Testis (tissue), 5 donors: ENCODE data around the gene MILR1. TPM values are rescaled to one million over a fixed set of nuclear protein-coding genes. Genes with fewer than 3 reads are reported as not detected.
A peak's percentile ranks its signal among the peaks of the same experiment; 100 is the strongest.

Experiments
- DNase-seq: peaks from one replicate; pipeline ENCODE4 v3.0.0-alpha.2; 2019
- H3K27ac ChIP-seq, 2 donors: fragments of 200-600 bp; sonication (generic); one replicate each; pipeline ENCODE4 v1.5.1; 2019
- H3K27me3 ChIP-seq: fragments of 200-600 bp; sonication (generic); one replicate; pipeline ENCODE4 v1.5.1; 2019
- H3K36me3 ChIP-seq: fragments of 200-600 bp; sonication (generic); one replicate; pipeline ENCODE4 v1.5.1; 2017; ENCODE audit warnings: low read depth; ENCODE audit errors: missing control alignments
- H3K4me1 ChIP-seq: fragments of 200-600 bp; sonication (generic); one replicate; pipeline ENCODE4 v1.5.1; 2019
- H3K4me3 ChIP-seq, 2 donors: fragments of 200-600 bp; sonication (generic); one replicate each; pipeline ENCODE4 v1.5.1; 2017 to 2019
- H3K9me3 ChIP-seq: fragments of 200-600 bp; sonication (generic); one replicate; pipeline ENCODE4 v1.5.1; 2017
- CTCF ChIP-seq, 3 experiments: fragments of 450-650 bp in 2 of 3; fragments of 200-600 bp in 1 of 3; sonication (generic) in 1 of 3; IDR thresholded peaks; one replicate each; pipeline ENCODE4 v1.5.1; 2016 to 2019; ENCODE audit warnings: antibody characterized with exemption in 3 of 3, mild to moderate bottlenecking in 2 of 3, moderate library complexity in 1 of 3
- POLR2A ChIP-seq: fragments of 450-650 bp; IDR thresholded peaks from one replicate; pipeline ENCODE4 v1.6.1; 2017; ENCODE audit warnings: antibody characterized with exemption, mild to moderate bottlenecking, moderate library complexity
- WGBS, 2 donors: methylation state at CpG; one replicate each; pipeline ENCODE4 v1.1.5; 2018; 5-methylcytosine and 5-hydroxymethylcytosine counted together
- intact Hi-C: fragments of 100-400 bp; cut with DNase I; formaldehyde crosslinking; loops from one replicate; pipeline ENCODE4 v1.15.1; 2023; ENCODE audit warnings: low total_unique reads
- long read RNA-seq, 2 donors: transcript quantifications; one replicate each; lab custom pipeline, GENCODE V29; 2026
- polyA plus RNA-seq: library from polyadenylated mRNA; stranded (reverse); fragments of 350-450 nt; fragmentation: Illumina TruSeq; extraction: RNeasy Lipid Tissue Mini Kit (QIAGEN cat#74804); gene quantifications from one replicate; pipeline ENCODE4 v1.2.3, GENCODE V29; 2014; ENCODE audit warnings: low read depth, low replicate concordance; ENCODE audit not compliant: insufficient read depth
- total RNA-seq, 2 donors: library from RNA; depleted of rRNA; stranded (reverse); fragments of >200 nt; gene quantifications; one replicate each; pipeline ENCODE4 v1.2.3, GENCODE V29; 2016

Gene MILR1, protein sequence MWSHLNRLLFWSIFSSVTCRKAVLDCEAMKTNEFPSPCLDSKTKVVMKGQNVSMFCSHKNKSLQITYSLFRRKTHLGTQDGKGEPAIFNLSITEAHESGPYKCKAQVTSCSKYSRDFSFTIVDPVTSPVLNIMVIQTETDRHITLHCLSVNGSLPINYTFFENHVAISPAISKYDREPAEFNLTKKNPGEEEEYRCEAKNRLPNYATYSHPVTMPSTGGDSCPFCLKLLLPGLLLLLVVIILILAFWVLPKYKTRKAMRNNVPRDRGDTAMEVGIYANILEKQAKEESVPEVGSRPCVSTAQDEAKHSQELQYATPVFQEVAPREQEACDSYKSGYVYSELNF
- total RNA-seq (1 to 10 TPM; 3.1 to 5.5 TPM), polyA plus RNA-seq (3.7 TPM)
- long read RNA-seq, donor 1, partial matches to known transcripts, result 0 of 1 reads
- long read RNA-seq, donor 1, other reads (novel, unspliced or antisense), result 0 of 1 reads
- long read RNA-seq, donor 2, partial matches to known transcripts, result 0 of 1 reads
- long read RNA-seq, donor 2, other reads (novel, unspliced or antisense), result 0 of 1 reads

DNA sequence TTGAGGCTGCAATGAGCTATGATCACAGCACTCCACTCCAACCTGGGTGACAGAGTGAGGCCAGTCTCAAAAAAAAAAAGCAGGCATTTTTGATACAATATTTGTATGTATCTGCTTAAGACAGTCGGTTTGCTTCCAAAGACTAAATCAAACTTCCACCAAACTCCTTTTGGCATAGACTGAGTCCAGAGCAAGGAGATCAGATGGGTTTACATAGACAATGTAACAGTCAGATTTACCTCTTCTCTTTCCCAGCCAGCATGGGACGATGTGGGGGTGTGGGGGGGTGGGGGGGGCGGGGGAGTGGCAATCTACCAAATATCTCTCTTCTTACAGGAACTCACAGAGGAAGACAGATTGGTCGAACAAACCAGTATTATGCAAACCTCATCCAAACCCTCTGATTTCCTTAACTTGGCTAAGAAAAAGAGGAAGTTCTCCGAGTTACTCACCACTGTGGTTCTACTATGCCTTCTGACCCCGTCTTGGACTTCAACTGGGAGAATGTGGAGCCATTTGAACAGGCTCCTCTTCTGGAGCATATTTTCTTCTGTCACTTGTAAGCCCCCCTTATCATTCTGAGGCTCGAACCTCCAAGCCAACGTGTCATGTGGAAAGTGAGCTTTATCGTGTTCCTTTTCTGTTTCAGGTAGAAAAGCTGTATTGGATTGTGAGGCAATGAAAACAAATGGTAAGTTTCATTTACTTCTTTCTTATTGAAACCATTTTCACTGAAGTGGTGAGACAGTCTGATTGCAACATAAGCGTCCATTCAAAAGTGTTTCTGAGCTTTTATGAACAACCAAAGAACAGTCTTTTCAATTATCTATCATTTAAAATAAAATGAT, at the start of gene MILR1:
Gene MILR1, plus strand, starts transcription at position 451 of the 848 bp plus-strand sequence. Its CDS starts 54 bp downstream, at position 505.
- Histone ChIP-seq H3K27ac (no peak within 1 kb of the TSS), H3K4me3 (no peak within 1 kb of the TSS), H3K9me3 (no peaks in the 10 kb centered on the region), H3K4me1 (no peaks in the 10 kb centered on the region), H3K27me3 (no peaks in the 10 kb centered on the region), H3K36me3 (no peaks in the 10 kb centered on the region)
- peak; percentile 35 for DNase-seq
- 46 to 50% methylated on average over 10 of the region's 10 CpGs for WGBS, 2 donors
- intact Hi-C loops, result no loop called here
- TF ChIP-seq POLR2A (no peak), CTCF (IDR thresholded peaks at IDR 0.05) (no peak)

GRCh38 chr17:64399767-64400156, 49.2 kb upstream of the MILR1 start:
- no peaks in the 10 kb centered on the region for H3K4me1 ChIP-seq
- peak overlapping the region; percentile 12 to 69 for H3K27ac ChIP-seq
- WGBS, 2 donors, result 26 to 47% methylated on average over 1 of the region's 1 CpG
- no peak for DNase-seq
- no peaks in the 10 kb centered on the region for H3K27me3 ChIP-seq
- intact Hi-C loops, result no loop called here
- H3K9me3 ChIP-seq, result no peaks in the 10 kb centered on the region
- no peak overlapping the region for H3K4me3 ChIP-seq
- no peak for TF ChIP-seq CTCF (IDR thresholded peaks at IDR 0.05)
- TF ChIP-seq POLR2A, result no peak
- no peaks in the 10 kb centered on the region for H3K36me3 ChIP-seq

DNA sequence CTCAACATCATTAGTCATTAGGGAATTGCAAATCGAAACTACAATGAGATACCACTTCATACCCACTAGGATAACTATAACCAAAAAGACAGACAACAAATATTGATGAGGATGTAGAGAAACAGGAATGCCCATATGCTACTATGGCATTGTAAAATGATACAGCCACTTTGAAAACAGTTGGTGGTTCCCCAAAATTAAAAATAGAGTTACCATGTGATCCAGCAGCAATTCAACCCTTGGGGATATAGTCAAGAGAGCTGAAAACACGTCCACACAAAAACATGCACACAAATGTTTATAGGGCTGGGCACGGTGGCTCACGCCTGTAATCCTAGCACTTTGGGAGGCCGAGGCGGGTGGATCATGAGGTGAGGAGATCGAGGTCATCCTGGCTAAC, 48.3 kb upstream of the MILR1 start:
- H3K9me3 ChIP-seq, result no peaks in the 10 kb centered on the region
- H3K4me1 ChIP-seq, result no peaks in the 10 kb centered on the region
- no peak overlapping the region for H3K27ac ChIP-seq
- intact Hi-C loops, result no loop called here
- H3K4me3 ChIP-seq, result no peak overlapping the region
- H3K27me3 ChIP-seq, result no peaks in the 10 kb centered on the region
- WGBS, 2 donors, result 68 to 71% methylated on average over 7 of the region's 7 CpGs
- DNase-seq, result no peak
- TF ChIP-seq CTCF (IDR thresholded peaks at IDR 0.05) (no peak), POLR2A (no peak)
- no peaks in the 10 kb centered on the region for H3K36me3 ChIP-seq

DNA sequence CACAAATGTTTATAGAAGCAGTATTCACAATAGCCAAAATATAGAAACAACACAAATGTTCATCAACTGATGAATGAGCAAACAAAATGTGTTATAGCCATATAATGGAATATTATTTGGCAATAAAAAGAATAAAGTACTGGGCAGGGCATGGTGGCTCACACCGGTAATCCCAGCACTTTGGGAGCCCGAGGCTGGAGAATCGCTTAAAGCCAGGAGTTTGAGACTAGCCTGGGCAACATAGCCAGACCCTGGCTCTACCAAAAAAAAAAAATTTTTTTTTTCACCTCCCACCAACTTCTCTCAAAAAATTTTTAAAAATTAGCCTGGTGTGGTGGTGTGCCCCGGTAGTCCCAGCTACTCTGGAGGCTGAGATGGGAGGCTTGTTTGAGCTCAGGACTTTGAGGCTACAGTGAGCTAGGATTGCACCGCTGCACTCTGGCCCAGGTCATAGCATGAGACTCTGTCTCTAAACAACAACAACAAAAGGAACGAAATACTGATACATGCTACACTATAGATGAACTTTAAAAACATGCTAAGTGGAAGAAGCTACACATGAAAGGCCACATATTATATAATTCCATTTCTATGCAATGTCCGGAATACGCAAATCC, 47.6 kb upstream of the MILR1 start:
- no peaks in the 10 kb centered on the region for H3K4me1 ChIP-seq
- TF ChIP-seq CTCF (IDR thresholded peaks at IDR 0.05), result no peak
- TF ChIP-seq POLR2A, result no peak
- no peaks in the 10 kb centered on the region for H3K9me3 ChIP-seq
- H3K27ac ChIP-seq, result no peak overlapping the region
- 83% methylated on average over 8 of the region's 8 CpGs for WGBS, 2 donors
- no peak overlapping the region for H3K4me3 ChIP-seq
- intact Hi-C loops, result no loop called here
- H3K27me3 ChIP-seq, result no peaks in the 10 kb centered on the region
- H3K36me3 ChIP-seq, result no peaks in the 10 kb centered on the region
- DNase-seq, result no peak
